Measurements from ENCODE around the gene LMO2.

DNA sequence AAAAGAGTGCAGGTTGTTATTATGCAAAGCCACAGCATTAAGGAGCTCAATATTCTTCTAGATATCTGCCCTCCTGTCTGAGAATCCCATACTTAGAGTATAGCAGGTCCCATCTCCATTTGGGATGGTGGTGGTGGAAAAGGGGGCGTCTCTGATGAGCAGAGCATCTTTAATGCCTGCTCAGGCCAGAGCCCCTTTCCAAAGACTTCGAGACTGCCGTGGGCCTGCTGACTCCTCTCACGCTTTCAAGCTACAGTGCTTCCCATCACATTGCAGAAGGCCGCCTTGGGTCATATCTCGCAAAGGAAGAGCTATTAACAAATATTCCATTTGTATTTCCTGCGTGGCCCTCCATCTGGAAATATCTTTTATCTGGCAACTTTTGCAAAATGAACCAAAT, 10.9 kb downstream of the LMO2 start:
- TF ChIP-seq POLR2A (IDR thresholded peaks at IDR 0.05; ENCODE audit: low read depth, low read length): no peak
- TF ChIP-seq POLR2AphosphoS5 (IDR thresholded peaks at IDR 0.05; ENCODE audit: low read depth, low read length): no peak
- no peak for TF ChIP-seq TAF1 (IDR thresholded peaks at IDR 0.05; ENCODE audit: low read depth, low read length)
- no peak for TF ChIP-seq PAX5 (IDR thresholded peaks at IDR 0.05; ENCODE audit: insufficient read depth, low read length, severe bottlenecking)
- no peak for TF ChIP-seq SPI1 (IDR thresholded peaks at IDR 0.05; ENCODE audit: low read depth, low read length)
- TF ChIP-seq POU2F2 (IDR thresholded peaks at IDR 0.05; ENCODE audit: low read depth, low read length): no peak
